ENCODE measurements around the gene CCP110.
"Not testable (repeated sequence)": the region's sequence is repeated elsewhere in the genome, so short reads cannot be mapped to it uniquely, and the experiment has no call there.

Gene CCP110

DNA sequence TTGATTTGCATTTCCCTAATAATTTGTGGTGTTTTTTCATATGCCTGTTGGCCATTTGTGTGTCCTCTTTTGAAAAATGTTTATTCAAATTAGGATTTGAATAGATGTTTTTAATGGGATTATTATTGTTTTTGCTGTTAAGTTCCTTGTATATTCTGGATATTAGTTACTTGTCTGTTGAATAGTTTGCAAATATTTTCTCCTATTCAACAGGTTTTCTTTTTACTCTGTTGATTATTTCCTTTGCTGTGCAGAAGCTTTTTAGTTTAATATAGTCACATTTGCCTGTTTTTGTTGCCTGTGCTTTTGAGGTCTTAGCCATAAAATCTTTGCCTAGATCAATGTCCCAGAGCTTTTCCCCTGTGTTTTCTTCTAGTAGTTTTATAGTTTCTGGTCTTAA is 11.4 kb upstream of the CCP110 start:
- no peak for DNase-seq

- DNase-seq = no peak
Measured at GRCh38 chr16:19513377-19514053, 10.2 kb upstream of the CCP110 start.

DNA sequence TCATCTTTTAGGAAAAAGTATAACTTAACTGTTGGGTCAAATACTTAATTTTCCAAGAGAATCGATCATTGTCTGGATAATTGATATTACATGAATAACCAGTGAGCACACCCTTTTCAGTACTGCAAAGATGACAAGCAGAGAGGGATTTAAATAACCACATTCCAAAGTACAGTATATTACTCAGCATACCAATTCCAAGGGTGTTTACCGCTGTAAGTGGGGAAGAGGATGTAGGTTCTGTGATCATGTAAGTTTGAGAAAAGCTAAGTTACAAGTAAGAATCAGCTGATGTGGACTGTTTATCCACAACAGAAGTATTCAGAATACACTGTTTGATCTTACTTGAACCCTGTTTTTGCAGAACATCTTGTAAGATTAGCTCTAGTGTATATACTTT is 8.0 kb upstream of the CCP110 start:
- DNase-seq = no peak

- DNase-seq = no peak
Measured at GRCh38 chr16:19517424-19518089, 6.2 kb upstream of the CCP110 start.

- DNase-seq = no peak
Measured at GRCh38 chr16:19518388-19518787, 5.4 kb upstream of the CCP110 start.

DNA sequence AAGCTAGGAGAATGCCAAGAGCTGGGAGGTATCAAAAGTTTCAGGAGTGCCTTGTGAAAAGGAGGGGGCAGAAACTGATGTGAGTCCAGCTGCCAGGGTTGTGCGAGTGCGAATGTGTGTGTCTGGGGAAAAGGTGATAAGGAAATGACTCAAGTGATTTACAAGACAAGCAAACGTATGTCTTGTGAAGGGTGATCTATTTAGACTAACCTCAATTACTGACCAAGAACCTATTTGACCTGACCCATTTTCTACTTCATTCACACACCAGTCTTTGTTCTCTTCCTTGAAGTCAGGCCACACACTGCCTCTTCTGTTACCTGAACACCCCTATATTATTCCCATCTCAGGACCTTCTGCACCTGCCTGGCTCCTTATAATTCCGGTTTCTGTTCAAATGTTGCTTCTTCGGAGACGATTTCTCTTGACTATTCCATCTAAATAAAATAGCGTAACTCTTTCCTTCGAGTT is 2.8 kb upstream of the CCP110 start:
- DNase-seq = peak; percentile 41

GRCh38 chr16:19521471-19522396 is 2.0 kb upstream of the CCP110 start, which contains the start of gene GDE1:
TSS of gene GDE1 (minus strand) at chr16:19522098. CDS start at chr16:19521964, 134 bp downstream.
- peak; percentile 97 for DNase-seq

GRCh38 chr16:19522397-19522732 is 1.4 kb upstream of the CCP110 start:
- DNase-seq = no peak

- no peak for DNase-seq
Measured at GRCh38 chr16:19522760-19523159, 982 bp upstream of the CCP110 start.

GRCh38 chr16:19523184-19523558 is 571 bp upstream of the CCP110 start:
- DNase-seq = no peak

DNA sequence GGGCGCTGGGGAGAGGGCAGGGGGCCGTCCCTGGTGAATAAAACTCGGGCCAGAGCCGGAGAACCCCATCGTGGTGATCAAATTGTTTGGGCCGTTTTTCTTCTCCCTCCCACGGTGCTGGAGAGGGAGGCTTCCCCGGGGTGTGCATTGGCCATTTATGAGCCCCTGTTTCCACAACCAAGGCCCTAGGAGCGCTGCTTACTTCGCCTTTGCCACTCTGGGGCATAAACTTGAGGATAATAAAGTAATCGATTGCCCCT is 544 bp downstream of the CCP110 start:
- no peak for DNase-seq

DNA sequence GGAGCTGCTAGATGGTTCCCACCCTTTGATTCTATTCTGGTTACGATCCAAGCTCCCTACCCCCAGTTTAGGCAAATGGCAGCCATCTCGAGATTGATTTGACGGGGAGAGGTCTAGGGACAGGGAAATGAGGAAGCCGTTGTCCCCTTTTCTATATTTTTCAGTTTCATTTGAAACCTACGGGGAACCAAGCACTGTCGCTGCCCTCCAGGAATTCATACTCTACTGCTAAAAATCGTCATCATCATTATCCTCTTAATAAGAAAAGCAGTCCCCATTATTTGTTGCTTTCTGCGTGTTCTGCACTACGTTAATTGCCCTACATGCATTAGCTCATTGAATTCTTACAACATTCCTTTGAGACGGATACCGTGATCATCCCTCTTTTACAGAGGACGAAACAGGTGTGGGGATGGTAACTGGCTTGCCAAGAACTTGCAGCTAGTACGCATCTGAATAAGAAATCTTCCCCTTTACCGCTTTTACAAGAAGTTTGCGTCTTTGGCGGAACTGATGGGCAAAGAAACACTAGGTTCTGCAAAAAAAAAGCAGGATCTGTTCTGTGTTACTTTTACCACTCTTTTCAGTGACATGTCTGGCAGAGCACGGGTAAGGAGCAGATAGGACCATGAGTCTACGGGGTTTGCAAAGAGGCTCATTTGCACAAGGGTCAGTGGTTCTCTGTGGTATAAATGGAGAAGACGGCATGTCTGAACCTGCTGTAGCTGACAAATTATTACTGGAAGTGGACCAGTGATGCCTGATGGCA is 1.1 kb downstream of the CCP110 start:
- no peak for DNase-seq

GRCh38 chr16:19525385-19525723 is 1.6 kb downstream of the CCP110 start:
- DNase-seq = no peak

DNA sequence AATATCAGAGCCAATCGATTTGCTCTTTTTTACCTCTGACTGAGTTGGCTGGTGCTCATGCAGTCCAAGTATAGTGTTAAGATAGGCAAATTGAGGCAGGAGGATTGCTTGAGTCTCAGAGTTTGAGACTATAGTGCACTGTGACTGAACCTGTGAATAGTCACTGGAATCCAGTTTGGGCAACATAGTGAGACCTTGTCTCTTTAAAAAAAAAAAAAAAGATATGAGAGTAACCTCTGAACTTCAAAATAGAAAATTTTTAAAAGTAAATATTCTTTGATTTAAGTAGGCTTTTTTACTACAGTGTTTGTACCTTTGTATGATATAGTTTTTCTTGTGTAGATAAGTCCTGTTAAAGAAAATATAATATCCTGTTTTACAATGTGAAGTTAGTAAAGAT is 3.4 kb downstream of the CCP110 start:
- DNase-seq = no peak

DNA sequence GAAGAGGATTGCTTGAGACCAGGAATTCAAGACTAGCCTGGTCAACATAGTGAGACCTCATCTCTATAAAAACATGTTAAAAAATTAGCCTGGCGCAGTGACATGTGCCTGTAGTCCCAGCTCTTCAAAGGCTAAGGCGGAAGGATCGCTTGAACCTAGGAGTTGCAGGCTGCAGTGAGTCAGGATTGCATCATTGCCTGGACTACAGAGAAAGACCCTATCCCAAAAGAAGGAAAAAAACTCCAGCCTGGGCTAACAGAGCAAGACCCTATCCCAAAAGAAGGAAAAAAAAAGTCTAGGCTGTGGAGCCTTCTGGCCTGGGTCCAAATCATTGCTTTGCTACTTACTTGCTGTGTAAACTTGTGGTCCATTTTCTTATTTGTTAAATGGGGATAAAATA is 4.9 kb downstream of the CCP110 start:
- DNase-seq = no peak

GRCh38 chr16:19532601-19533000 is 8.9 kb downstream of the CCP110 start:
- DNase-seq = no peak

- no peak for DNase-seq
Measured at GRCh38 chr16:19540241-19540970, 16.7 kb downstream of the CCP110 start.

- no peak for DNase-seq
Measured at GRCh38 chr16:19542138-19542821, 18.5 kb downstream of the CCP110 start.

DNA sequence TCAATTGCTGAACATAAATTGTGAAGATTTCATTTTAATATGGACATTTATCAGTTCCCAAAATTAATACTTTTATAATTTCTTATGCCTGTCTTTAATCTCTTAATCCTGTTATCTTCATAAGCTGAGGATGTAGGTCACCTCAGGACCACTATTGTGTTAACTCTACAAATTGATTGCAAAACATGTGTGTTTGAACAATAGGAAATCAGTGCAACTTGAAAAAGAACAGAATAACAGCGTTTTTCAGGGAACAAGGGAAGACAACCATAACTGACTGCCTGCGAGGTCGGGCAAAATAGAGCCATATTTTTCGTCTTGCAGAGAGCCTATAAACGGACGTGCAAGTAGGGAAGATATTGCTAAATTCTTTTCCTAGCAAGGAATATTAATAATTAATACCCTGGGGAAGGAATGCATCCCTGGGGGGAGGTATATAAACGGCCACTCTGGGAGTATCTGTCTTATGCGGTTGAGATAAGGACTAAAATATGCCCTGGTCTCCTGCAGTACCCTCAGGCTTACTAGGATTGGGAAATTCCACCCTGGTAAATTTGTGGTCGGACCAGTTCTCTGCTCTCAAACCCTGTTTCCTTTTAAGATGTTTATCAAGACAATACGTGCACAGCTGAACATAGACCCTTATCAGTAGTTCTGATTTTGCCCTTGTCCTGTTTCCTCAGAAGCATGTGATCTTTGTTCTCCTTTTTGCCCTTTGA is 19.7 kb downstream of the CCP110 start:
- DNase-seq = not testable (repeated sequence)

GRCh38 chr16:19548144-19548543 is 24.4 kb downstream of the CCP110 start:
- no peak for DNase-seq

GRCh38 chr16:19549673-19550072 is 25.9 kb downstream of the CCP110 start:
- DNase-seq = no peak
